ENCODE data around the gene C12orf60. TPM values are rescaled to one million over a fixed set of nuclear protein-coding genes. Genes with fewer than 3 reads are reported as not detected.

C12orf60 gene
- total and polyA plus RNA-seq, 2 of the 8 experiments (the other 6 are each of a cell fraction or from before 2014, with no cell fraction given): 1.2 to 1.5 TPM

GRCh38 chr12:14873440-14874185 is 70.1 kb downstream of the C12orf60 start:
- Histone ChIP-seq H3K27me3 (replicated peaks in 1 of 4; ENCODE audit: control insufficient read depth in 3 of 4, extremely low read depth in 1 of 4, insufficient read depth in 3 of 4, low read length in 3 of 4) (no peaks in the 10 kb centered on the region), H3K9me3 (ENCODE audit: insufficient read depth in 2 of 2, low read depth in 1 of 2, low read length in 1 of 2) (peaks cover 0 to under 1% of the 10 kb centered on the region in 2 experiments; a peak in 1 of 4 replicates), H2BK5ac (ENCODE audit: low read depth, low read length) (no peak overlapping the region), H3K4me2 (ENCODE audit: insufficient read depth in 1 of 2, low read depth in 2 of 2, low read length in 2 of 2) (no peak overlapping the region), H3K4ac (replicated peaks; ENCODE audit: insufficient read length, low read depth, low read length) (no peak overlapping the region), H2AK5ac (ENCODE audit: low read depth, low read length) (no peak overlapping the region), H3K56ac (replicated peaks; ENCODE audit: insufficient read length, low read depth, low read length) (no peak overlapping the region), H2BK12ac (ENCODE audit: low read depth, low read length) (no peak overlapping the region), H3K4me3 (ENCODE audit: extremely low read depth in 1 of 4, insufficient read depth in 2 of 4, low read depth in 3 of 4, low read length in 4 of 4) (no peak overlapping the region), H3K36me3 (ENCODE audit: control insufficient read depth in 2 of 4, insufficient read depth in 4 of 4, low read length in 3 of 4) (no peaks in the 10 kb centered on the region), H4K20me1 (replicated peaks in 1 of 2; ENCODE audit: control insufficient read depth in 1 of 2, insufficient read depth in 2 of 2, low read length in 2 of 2) (no peaks in the 10 kb centered on the region), H4K5ac (ENCODE audit: insufficient read length, low read depth, low read length) (no peak overlapping the region), H3K79me2 (ENCODE audit: control insufficient read depth in 1 of 2, insufficient read depth in 2 of 2, low read length in 2 of 2) (no peaks in the 10 kb centered on the region), H3K18ac (ENCODE audit: extremely low read depth, low read length) (no peak overlapping the region), H3K14ac (ENCODE audit: insufficient read length) (no peak overlapping the region), H2BK120ac (replicated peaks; ENCODE audit: low read depth, low read length) (no peak overlapping the region), H4K8ac (ENCODE audit: extremely low read depth, insufficient read depth, low read length) (no peak overlapping the region), H2AFZ (ENCODE audit: low read length) (no peak overlapping the region), H3K23ac (ENCODE audit: insufficient read length) (no peak overlapping the region), H3K23me2 (ENCODE audit: low read depth, low read length) (no peaks in the 10 kb centered on the region), H3K9ac (replicated peaks in 1 of 4; ENCODE audit: extremely low read depth in 1 of 4, low read depth in 3 of 4, low read length in 3 of 4) (no peak overlapping the region), H4K91ac (replicated peaks; ENCODE audit: insufficient read length, low read length) (no peak overlapping the region), H3K79me1 (ENCODE audit: low read depth, low read length) (no peaks in the 10 kb centered on the region), H2BK15ac (ENCODE audit: low read length) (no peak overlapping the region), H3K4me1 (replicated peaks in 1 of 4; ENCODE audit: control insufficient read depth in 3 of 4, insufficient read depth in 4 of 4, low read length in 3 of 4) (no peaks in the 10 kb centered on the region), H3K27ac (ENCODE audit: low read depth, low read length) (no peak overlapping the region), H2BK20ac (ENCODE audit: low read length) (no peak overlapping the region)
- DNase-seq (ENCODE audit: low read depth in 1 of 2, low spot score in 2 of 2): no peak
- ChIA-PET POLR2A (ENCODE audit: partially characterized antibody) (interaction anchor here (0.6 kb wide), 2 partner anchors 9 to 810 kb away, joined by 3 to 4 read pairs; no protein-coding TSS in a partner anchor), CTCF (ENCODE audit: partially characterized antibody) (interaction anchor here (0.6 to 1.2 kb wide), 6 partner anchors 10 to 1160 kb away, joined by 3 read pairs; no protein-coding TSS in a partner anchor)
- FAIRE-seq: no peak
- WGBS, 2 experiments (ENCODE audit: extremely low coverage in 1 of 2, insufficient coverage in 1 of 2, insufficient read length in 1 of 2, insufficient replicate concordance in 2 of 2, low coverage in 1 of 2, low lambda C conversion rate in 2 of 2, missing lambda C conversion rate in 1 of 2): 83% methylated on average over 1 of the region's 1 CpG; no CpG with 5 or more reads in 1 of the 2 experiments
- no peak for TF ChIP-seq SRF (IDR thresholded peaks at IDR 0.05; ENCODE audit: low read depth, low read length)
- TF ChIP-seq SP2 (IDR thresholded peaks at IDR 0.05; ENCODE audit: low read length): no peak
- no peak for TF ChIP-seq BCL11A (IDR thresholded peaks at IDR 0.05; ENCODE audit: low read depth in 2 of 2, low read length in 2 of 2)
- TF ChIP-seq NANOG (IDR thresholded peaks at IDR 0.05; ENCODE audit: insufficient read depth, low read depth, low read length, poor library complexity, severe bottlenecking): no peak
- TF ChIP-seq JUND (IDR thresholded peaks at IDR 0.05; ENCODE audit: low read length): no peak
- no peak for TF ChIP-seq BACH1 (IDR thresholded peaks at IDR 0.05; ENCODE audit: low read length)
- TF ChIP-seq SAP30 (IDR thresholded peaks at IDR 0.05; ENCODE audit: insufficient read depth, insufficient replicate concordance, low read length): no peak

Data from H1 (cell line).